GM12801 (cell line): ENCODE data around the gene SLC5A8.

Source experiments
- TF ChIP-seq, protein P1 (sequence below): IDR thresholded peaks from one replicate; pipeline ENCODE4 v1.5.1; 2011; ENCODE audit warnings: control low read depth; ENCODE audit not compliant: insufficient read length; ENCODE audit errors: extremely low read depth

Gene SLC5A8

DNA sequence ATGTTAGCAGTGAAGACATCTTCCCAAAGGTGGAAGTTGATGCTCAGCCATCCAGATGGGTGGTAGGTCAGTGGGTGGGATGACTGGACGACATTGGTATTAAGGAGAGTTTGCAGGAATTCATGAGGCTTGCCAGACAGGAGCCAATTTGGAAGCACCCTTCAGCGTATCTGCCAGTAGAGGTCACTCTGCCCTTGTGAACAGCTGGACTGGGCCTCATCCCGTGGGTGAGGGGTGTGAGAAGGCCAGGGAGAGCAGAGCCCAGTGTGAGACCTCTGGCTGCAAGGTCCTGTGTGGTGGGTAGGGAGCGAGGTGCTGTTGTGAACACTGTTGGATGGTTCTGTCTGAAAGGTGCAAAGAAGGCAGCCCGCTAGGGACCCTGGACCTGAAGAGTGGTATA is 37.7 kb downstream of the SLC5A8 start:
- TF ChIP-seq, protein P1, sequence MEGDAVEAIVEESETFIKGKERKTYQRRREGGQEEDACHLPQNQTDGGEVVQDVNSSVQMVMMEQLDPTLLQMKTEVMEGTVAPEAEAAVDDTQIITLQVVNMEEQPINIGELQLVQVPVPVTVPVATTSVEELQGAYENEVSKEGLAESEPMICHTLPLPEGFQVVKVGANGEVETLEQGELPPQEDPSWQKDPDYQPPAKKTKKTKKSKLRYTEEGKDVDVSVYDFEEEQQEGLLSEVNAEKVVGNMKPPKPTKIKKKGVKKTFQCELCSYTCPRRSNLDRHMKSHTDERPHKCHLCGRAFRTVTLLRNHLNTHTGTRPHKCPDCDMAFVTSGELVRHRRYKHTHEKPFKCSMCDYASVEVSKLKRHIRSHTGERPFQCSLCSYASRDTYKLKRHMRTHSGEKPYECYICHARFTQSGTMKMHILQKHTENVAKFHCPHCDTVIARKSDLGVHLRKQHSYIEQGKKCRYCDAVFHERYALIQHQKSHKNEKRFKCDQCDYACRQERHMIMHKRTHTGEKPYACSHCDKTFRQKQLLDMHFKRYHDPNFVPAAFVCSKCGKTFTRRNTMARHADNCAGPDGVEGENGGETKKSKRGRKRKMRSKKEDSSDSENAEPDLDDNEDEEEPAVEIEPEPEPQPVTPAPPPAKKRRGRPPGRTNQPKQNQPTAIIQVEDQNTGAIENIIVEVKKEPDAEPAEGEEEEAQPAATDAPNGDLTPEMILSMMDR: no peak

DNA sequence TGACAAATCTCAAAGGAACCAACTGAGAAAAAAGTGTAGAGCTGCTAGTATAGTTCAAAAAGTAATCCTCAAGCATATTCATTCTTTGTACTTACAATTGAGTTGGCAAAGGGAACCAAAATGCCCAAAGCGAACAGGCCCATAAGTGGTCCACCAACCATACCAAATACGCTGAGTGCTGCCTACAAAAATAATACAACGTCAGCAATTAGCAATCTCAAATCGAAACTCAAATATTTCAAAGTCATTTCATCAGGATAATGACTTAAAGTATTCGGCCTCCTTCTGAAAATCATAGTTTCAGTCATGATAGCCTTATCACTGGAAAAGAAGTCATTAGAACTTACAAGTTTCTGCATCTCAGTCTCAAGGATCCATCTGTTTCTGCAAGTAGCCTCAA is 42.0 kb downstream of the SLC5A8 start:
- TF ChIP-seq, protein P1: no peak

DNA sequence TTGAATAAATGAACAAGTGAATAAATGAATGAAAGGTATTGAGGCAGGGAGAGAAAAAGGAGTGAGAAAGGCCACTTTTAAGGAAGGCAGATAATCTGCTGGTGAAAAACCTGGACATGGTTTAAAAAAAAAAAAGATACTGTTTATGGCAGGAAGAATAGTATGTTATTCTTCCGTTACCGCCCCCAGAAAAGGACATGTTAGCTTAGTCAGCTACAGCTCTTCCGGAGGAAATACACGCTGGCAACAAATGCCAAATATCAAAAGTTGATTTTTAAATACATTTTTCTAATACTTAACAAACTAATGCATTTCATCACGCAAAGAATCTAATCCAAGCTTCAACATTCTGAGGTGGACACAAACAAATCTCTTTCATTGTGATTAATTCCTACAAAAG is 43.2 kb downstream of the SLC5A8 start:
- TF ChIP-seq, protein P1: no peak

DNA sequence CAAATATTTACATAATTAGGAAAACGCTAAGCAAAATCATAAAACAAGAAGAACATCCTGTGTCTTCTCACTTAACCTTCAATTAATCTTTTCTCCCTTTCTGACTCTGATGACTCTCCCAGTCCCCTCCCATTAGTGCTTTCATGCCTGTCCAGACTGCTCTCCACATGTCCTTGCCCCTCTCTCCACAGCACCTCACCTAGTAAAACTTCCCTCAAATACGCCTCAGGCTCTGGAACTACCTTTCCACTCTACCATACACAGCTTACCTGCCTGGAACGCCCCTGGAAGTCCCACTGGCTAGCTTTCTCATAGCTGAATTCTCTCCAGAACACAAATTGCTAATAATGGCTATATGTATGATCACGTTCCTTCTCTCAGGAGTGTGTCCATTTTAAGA is 44.7 kb downstream of the SLC5A8 start:
- TF ChIP-seq, protein P1: no peak

DNA sequence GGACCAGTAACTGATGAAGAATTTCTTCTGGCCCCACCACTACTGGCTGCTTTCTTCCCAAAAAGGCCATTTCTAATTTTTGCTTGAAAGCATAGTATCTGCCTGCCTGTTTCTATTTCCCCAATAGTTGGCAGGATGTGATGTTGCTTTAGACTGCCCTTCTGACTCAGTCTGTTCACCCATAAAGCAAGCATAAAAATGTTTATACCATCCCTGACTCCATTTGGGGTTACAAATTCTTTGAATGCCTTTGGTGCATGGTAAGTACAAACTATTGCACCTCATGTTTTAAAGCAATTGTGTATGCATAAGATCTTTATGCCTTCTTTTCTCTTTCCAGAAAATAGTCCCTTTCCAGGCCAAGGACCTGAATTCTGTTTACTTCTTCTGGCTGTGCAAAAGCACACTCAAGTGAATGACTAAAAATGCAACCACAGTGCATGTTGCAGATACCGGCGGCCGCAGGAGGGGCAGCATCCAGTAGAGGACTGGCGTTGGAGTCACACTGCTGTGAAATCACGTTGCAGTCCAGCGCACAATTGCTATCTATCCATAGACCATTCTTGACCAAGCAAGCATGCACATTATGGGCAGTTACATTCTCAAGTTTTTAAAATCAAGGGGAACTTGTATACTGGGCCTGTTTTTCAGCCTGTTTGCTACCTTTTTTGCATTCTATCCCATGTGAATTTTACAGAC is 82.4 kb downstream of the SLC5A8 start:
- TF ChIP-seq, protein P1: no peak

DNA sequence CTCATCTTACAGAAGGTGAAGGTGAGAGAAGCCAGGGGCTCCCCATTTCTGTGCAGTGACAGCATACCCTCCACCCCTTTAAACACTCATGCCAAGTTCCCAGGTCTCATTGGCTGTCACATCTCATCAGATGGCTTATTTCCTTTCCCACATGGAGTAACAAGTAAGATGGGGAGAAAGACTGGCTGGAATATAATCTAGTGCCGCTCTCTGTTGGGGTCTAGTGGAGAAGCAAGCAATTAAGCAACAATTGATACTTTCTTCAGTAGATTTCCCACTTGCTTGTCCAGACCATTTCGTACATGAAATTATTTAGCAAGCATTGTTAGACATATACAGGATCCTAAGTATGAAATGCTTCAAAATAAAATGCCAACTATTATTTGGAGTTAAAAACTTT is 92.2 kb downstream of the SLC5A8 start:
- TF ChIP-seq, protein P1: no peak

DNA sequence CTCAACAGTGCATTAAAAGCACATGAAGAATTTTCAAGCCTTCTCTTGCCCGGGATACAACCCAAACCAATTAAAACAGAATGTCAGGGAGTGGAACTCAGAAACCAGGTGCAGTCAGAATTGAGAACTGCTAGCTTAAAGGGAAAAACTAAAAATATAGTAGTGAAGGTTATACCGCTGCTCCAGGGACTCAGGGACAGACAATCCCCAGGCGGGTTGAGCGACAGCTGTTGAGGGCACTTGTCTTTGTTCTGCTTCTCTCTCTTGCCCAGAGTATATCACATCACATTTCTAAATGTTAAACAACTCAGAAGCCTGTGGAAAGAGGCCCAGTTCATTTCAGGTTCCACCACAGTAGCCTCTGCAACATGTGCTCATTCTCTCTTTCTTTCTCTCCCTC is 93.1 kb downstream of the SLC5A8 start:
- TF ChIP-seq, protein P1: no peak
